NB4 (cell line): Measurements from ENCODE around the gene ATG2B.

Source experiments
- DNase-seq: peaks from one replicate; pipeline ENCODE4 v3.0.0; 2010; ENCODE audit warnings: low read depth
- H3K4me3 ChIP-seq: one replicate; pipeline ENCODE4 v1.5.1; 2011; ENCODE audit warnings: mild to moderate bottlenecking, low read depth, low read length, moderate library complexity
- CTCF ChIP-seq: IDR thresholded peaks from one replicate; pipeline ENCODE4 v1.5.1; 2012; ENCODE audit warnings: low read depth, low read length
- MAX ChIP-seq: IDR thresholded peaks from 2 replicates; pipeline ENCODE4 v1.6.1; 2011; ENCODE audit warnings: low read depth, low read length
- MYC ChIP-seq: IDR thresholded peaks from 2 replicates; pipeline ENCODE4 v1.6.1; 2011; ENCODE audit warnings: low read depth, low read length
- POLR2A ChIP-seq: IDR thresholded peaks from 2 replicates; pipeline ENCODE4 v1.6.1; 2011; ENCODE audit warnings: mild to moderate bottlenecking; ENCODE audit not compliant: insufficient read length; ENCODE audit errors: extremely low read depth

Gene ATG2B

GRCh38 chr14:96345669-96346068 is 17.5 kb downstream of the ATG2B start:
- TF ChIP-seq MAX: no peak
- TF ChIP-seq CTCF: no peak
- no peak for TF ChIP-seq POLR2A
- TF ChIP-seq MYC: no peak
- no peak overlapping the region for H3K4me3 ChIP-seq
- DNase-seq: no peak

GRCh38 chr14:96341323-96341722 is 21.8 kb downstream of the ATG2B start:
- TF ChIP-seq CTCF (no peak), MAX (no peak), MYC (no peak), POLR2A (no peak)
- DNase-seq: no peak
- no peak overlapping the region for H3K4me3 ChIP-seq

GRCh38 chr14:96338551-96338950 is 24.6 kb downstream of the ATG2B start:
- no peak for DNase-seq
- TF ChIP-seq MYC (no peak), MAX (no peak), POLR2A (no peak), CTCF (no peak)

GRCh38 chr14:96324219-96324618 is 38.9 kb downstream of the ATG2B start:
- TF ChIP-seq MAX: no peak
- no peak for TF ChIP-seq POLR2A
- no peak for TF ChIP-seq MYC
- no peak for TF ChIP-seq CTCF
- no peak overlapping the region for H3K4me3 ChIP-seq
- DNase-seq: no peak

More at GRCh38 chr14:96338551-96338950, 24.6 kb downstream of the ATG2B start:
- no peak overlapping the region for H3K4me3 ChIP-seq

- TF ChIP-seq MAX: no peak
- TF ChIP-seq MYC: no peak
- TF ChIP-seq CTCF: no peak
- no peak for TF ChIP-seq POLR2A
- no peak overlapping the region for H3K4me3 ChIP-seq
- no peak for DNase-seq
These were observed 42.5 kb downstream of the ATG2B start for GRCh38 chr14:96320605-96321004.

GRCh38 chr14:96318836-96319235 is 44.3 kb downstream of the ATG2B start:
- DNase-seq: no peak
- TF ChIP-seq MAX (no peak), CTCF (no peak), POLR2A (no peak), MYC (no peak)
- no peak overlapping the region for H3K4me3 ChIP-seq
